IPS-18a (cell line): Measurements from ENCODE around the gene OBSL1.

Experiments used
- H3K27ac ChIP-seq: one replicate; pipeline ENCODE4 v1.5.1; 2013; ENCODE audit warnings: low read length
- H3K27me3 ChIP-seq: one replicate; pipeline ENCODE4 v1.6.1; 2013; ENCODE audit warnings: mild to moderate bottlenecking, low read length; ENCODE audit not compliant: control insufficient read depth, insufficient read depth
- H3K36me3 ChIP-seq: one replicate; pipeline ENCODE4 v1.6.1; 2013; ENCODE audit warnings: low read depth, low read length; ENCODE audit not compliant: control insufficient read depth
- H3K4me1 ChIP-seq: one replicate; pipeline ENCODE4 v1.6.1; 2013; ENCODE audit warnings: low read depth, low read length; ENCODE audit not compliant: control insufficient read depth
- H3K4me3 ChIP-seq: one replicate; pipeline ENCODE4 v1.5.1; 2013; ENCODE audit warnings: low read length
- H3K9ac ChIP-seq: one replicate; pipeline ENCODE4 v1.6.1; 2013; ENCODE audit warnings: mild to moderate bottlenecking, low read length, moderate library complexity
- H3K9me3 ChIP-seq: one replicate; pipeline ENCODE4 v1.6.1; 2013; ENCODE audit warnings: low read depth, low read length; ENCODE audit not compliant: control insufficient read depth

Gene OBSL1

GRCh38 chr2:219593154-219593553 is 21.8 kb upstream of the OBSL1 start:
- H3K27ac ChIP-seq: no peak overlapping the region
- no peak overlapping the region for H3K4me3 ChIP-seq
- no peaks in the 10 kb centered on the region for H3K9me3 ChIP-seq
- H3K36me3 ChIP-seq: no peaks in the 10 kb centered on the region
- H3K9ac ChIP-seq: no peak overlapping the region
- no peaks in the 10 kb centered on the region for H3K27me3 ChIP-seq
- H3K4me1 ChIP-seq: peaks cover 8% of the 10 kb centered on the region

- H3K27ac ChIP-seq: no peak overlapping the region
- no peaks in the 10 kb centered on the region for H3K9me3 ChIP-seq
- H3K9ac ChIP-seq: no peak overlapping the region
- peaks cover 8% of the 10 kb centered on the region for H3K4me1 ChIP-seq
- no peak overlapping the region for H3K4me3 ChIP-seq
- no peaks in the 10 kb centered on the region for H3K27me3 ChIP-seq
- no peaks in the 10 kb centered on the region for H3K36me3 ChIP-seq
Measured at GRCh38 chr2:219592736-219593135, 21.4 kb upstream of the OBSL1 start.

GRCh38 chr2:219591091-219591490 is 19.8 kb upstream of the OBSL1 start:
- H3K4me3 ChIP-seq: no peak overlapping the region
- H3K27ac ChIP-seq: no peak overlapping the region
- no peaks in the 10 kb centered on the region for H3K9me3 ChIP-seq
- H3K36me3 ChIP-seq: no peaks in the 10 kb centered on the region
- H3K4me1 ChIP-seq: peaks cover 4% of the 10 kb centered on the region
- H3K27me3 ChIP-seq: no peaks in the 10 kb centered on the region
- no peak overlapping the region for H3K9ac ChIP-seq

GRCh38 chr2:219581346-219581745 is 10.0 kb upstream of the OBSL1 start:
- no peaks in the 10 kb centered on the region for H3K36me3 ChIP-seq
- H3K27ac ChIP-seq: no peak overlapping the region
- no peak overlapping the region for H3K4me3 ChIP-seq
- H3K9me3 ChIP-seq: no peaks in the 10 kb centered on the region
- H3K27me3 ChIP-seq: peaks cover 11% of the 10 kb centered on the region
- no peak overlapping the region for H3K9ac ChIP-seq
- peaks cover 23% of the 10 kb centered on the region for H3K4me1 ChIP-seq

GRCh38 chr2:219578811-219579613 is 7.7 kb upstream of the OBSL1 start:
- H3K4me1 ChIP-seq: peaks cover 23% of the 10 kb centered on the region
- no peaks in the 10 kb centered on the region for H3K9me3 ChIP-seq
- H3K4me3 ChIP-seq: no peak overlapping the region
- H3K36me3 ChIP-seq: no peaks in the 10 kb centered on the region
- H3K9ac ChIP-seq: no peak overlapping the region
- no peak overlapping the region for H3K27ac ChIP-seq
- peaks cover 7% of the 10 kb centered on the region for H3K27me3 ChIP-seq

GRCh38 chr2:219576505-219577388 is 5.4 kb upstream of the OBSL1 start:
- peaks cover 7% of the 10 kb centered on the region for H3K27me3 ChIP-seq
- no peaks in the 10 kb centered on the region for H3K36me3 ChIP-seq
- H3K4me3 ChIP-seq: peak overlapping the region; percentile 35
- no peak overlapping the region for H3K9ac ChIP-seq
- H3K9me3 ChIP-seq: no peaks in the 10 kb centered on the region
- no peak overlapping the region for H3K27ac ChIP-seq
- H3K4me1 ChIP-seq: peaks cover 29% of the 10 kb centered on the region

- no peaks in the 10 kb centered on the region for H3K36me3 ChIP-seq
- H3K27me3 ChIP-seq: peaks cover 7% of the 10 kb centered on the region
- H3K4me1 ChIP-seq: peaks cover 32% of the 10 kb centered on the region
- H3K4me3 ChIP-seq: peak overlapping the region; percentile 35
- H3K9me3 ChIP-seq: no peaks in the 10 kb centered on the region
- H3K27ac ChIP-seq: no peak overlapping the region
- no peak overlapping the region for H3K9ac ChIP-seq
Measured at GRCh38 chr2:219575566-219576504, 4.5 kb upstream of the OBSL1 start.

GRCh38 chr2:219574484-219575311 is 3.4 kb upstream of the OBSL1 start:
- Histone ChIP-seq H3K4me1 (peaks cover 36% of the 10 kb centered on the region), H3K27me3 (peaks cover 14% of the 10 kb centered on the region), H3K27ac (no peak overlapping the region), H3K9ac (no peak overlapping the region), H3K36me3 (peaks cover 1% of the 10 kb centered on the region), H3K9me3 (no peaks in the 10 kb centered on the region), H3K4me3 (no peak overlapping the region)

- peaks cover 34% of the 10 kb centered on the region for H3K4me1 ChIP-seq
- no peak overlapping the region for H3K9ac ChIP-seq
- no peak overlapping the region for H3K27ac ChIP-seq
- H3K9me3 ChIP-seq: no peaks in the 10 kb centered on the region
- H3K4me3 ChIP-seq: no peak overlapping the region
- peaks cover 21% of the 10 kb centered on the region for H3K27me3 ChIP-seq
- H3K36me3 ChIP-seq: peaks cover 6% of the 10 kb centered on the region
Measured at GRCh38 chr2:219573166-219573565, 1.8 kb upstream of the OBSL1 start.

GRCh38 chr2:219572237-219573001 is 1.1 kb upstream of the OBSL1 start, which contains the start of gene INHA:
Gene INHA (plus strand): TSS chr2:219572310. CDS start chr2:219572375, 65 bp downstream.
- H3K27ac ChIP-seq: no peak within 1 kb of the TSS
- peaks cover 18% of the 10 kb centered on the region for H3K27me3 ChIP-seq
- H3K4me1 ChIP-seq: peaks cover 28% of the 10 kb centered on the region
- H3K4me3 ChIP-seq: peak within 1 kb of the TSS; percentile 55
- no peaks in the 10 kb centered on the region for H3K9me3 ChIP-seq
- H3K36me3 ChIP-seq: peaks cover 6% of the 10 kb centered on the region
- peak within 1 kb of the TSS; percentile 52 for H3K9ac ChIP-seq
